Glomerular endothelial cell (primary cell): ENCODE results near the gene MRPS24. TPM values are rescaled to one million over a fixed set of nuclear protein-coding genes. Genes with fewer than 3 reads are reported as not detected.
"Not testable (repeated sequence)": the region's sequence is repeated elsewhere in the genome, so short reads cannot be mapped to it uniquely, and the experiment has no call there.

ENCODE experiments used
- DNase-seq: peaks from one replicate; pipeline ENCODE4 v3.0.0-alpha.2; 2011; ENCODE audit warnings: low read depth, low spot score; ENCODE audit errors: extremely low read depth
- total RNA-seq: library from RNA; depleted of rRNA; stranded (reverse); fragments of >200 nt; gene quantifications from 2 replicates; pipeline ENCODE4 v1.2.3, GENCODE V29; 2015

Gene MRPS24
- total RNA-seq, 1 donor from 2014 or later = 66.8 TPM

GRCh38 chr7:43843296-43843695 is 26.0 kb downstream of the MRPS24 start:
- DNase-seq = no peak

- no peak for DNase-seq
Measured at GRCh38 chr7:43838201-43838658, 31.1 kb downstream of the MRPS24 start.

DNA sequence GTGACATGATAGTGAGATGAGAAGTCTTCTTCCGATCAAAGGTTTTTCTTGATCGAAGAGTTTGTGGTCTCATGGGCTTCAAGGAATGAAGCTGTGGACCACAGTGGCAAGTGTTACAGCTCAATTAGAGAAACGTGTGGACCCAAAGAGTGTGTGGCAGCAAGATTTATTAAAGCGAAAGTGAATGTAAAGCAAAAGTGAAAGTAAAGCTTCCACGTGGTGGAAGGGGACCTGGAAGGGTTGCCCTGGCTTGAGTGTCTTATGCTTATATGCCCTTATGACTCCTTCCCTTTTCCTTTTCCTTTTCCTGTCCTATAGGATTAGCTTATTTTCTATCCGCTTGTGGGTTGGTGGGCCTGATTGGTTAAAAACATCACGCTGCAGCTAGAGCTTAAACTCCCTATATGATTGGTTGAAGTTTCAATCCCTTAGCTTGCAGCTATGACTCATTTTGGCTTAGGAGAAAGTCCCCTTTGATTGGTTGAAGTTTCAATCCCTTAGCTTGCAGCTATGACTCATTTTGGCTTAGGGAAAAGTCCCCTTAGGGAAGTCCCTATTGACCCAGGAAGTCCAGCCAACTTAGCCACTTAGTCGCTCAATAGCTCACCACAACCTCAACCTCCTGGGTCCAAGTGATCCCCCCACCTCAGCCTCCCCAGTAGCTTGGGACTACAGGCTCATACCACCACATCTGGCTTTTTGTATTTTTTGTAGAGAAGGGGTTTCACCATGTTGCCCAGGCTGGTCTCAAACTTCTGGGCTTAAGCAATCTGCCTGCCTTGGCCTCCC is 34.7 kb downstream of the MRPS24 start:
- DNase-seq = no peak

- DNase-seq = not testable (repeated sequence)
Measured at GRCh38 chr7:43830917-43831316, 38.4 kb downstream of the MRPS24 start.

DNA sequence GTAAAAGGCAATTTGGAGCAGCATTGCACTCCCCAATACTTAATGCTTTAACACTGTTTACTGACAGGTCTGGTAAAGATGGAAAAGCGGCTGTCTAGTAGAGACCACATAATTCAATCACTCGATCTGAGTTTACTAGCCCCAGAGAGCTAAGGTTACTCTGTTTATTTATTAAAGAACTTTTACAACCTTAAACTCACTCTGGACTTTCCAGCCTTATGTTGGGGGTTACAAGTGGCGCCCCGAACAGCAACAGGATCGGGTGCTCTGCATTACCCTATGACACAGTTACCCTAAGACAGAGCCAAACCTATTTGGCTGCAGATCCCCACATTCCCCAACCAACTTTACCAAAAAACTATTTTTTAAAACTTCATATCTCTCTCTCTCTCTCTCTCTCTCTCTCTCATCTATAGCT is 43.9 kb downstream of the MRPS24 start:
- DNase-seq = no peak

DNA sequence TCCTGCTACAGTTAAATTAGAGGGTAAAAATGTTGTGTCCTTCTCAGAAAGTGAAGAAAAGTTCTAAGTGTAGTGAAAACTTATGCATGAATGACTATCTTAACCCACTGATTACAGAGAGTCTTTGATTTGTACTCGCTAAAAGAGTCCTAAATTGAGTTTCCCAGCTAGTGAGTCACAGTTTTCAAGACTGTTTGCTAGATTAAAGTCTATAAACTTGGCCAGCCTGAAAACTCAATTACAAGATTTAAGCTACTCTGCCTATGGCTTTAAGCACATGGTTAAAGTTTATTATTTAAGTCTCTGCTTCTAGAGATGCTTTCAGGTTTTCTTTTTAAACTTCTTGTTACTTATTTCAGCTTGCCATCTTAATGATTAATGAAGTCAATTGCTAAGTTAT is 44.4 kb downstream of the MRPS24 start:
- DNase-seq = no peak

DNA sequence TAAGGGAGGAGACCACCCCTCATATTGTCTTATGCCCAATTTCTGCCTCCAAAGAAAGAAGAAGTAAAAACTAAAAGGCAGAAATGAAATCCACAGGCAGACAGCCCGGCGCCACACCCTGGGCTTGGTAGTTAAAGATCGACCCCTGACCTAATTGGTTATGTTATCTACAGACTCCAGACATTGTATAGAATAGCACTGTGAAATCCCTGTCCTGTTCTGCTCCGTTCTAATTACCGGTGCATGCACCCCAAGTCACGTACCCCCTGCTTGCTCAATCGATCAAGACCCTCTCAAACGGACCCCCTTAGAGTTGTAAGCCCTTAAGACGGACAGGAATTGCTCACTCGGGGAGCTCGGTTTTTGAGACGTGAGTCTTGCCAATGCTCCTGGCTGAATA is 44.8 kb downstream of the MRPS24 start:
- not testable (repeated sequence) for DNase-seq

- DNase-seq = no peak
Measured at GRCh38 chr7:43823941-43824340, 45.4 kb downstream of the MRPS24 start.

DNA sequence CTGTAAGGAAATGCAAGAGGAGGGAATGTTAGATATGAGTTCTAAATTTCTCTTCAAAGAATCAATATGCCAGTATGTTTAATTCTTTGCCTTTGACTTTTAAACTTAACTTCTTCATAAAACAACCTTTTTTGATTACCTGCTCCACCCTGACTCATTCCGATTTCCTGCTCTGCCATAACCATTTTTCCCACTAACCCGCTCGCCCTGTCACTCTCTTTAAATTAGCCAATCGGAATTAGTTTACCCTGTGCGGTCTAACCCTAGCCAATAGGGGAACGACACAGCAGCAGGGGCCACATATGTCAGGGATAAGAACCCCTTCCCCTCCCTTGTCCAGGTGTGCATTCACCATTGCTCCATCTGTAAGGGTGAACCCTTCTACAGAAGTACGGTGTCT is 45.9 kb downstream of the MRPS24 start:
- not testable (repeated sequence) for DNase-seq

Other genes starting within 250 kb of the MRPS24 start
- 33.8 and 40.1 TPM in 2 replicates for gene COA1, start 140.0 kb downstream of the MRPS24 start, total RNA-seq
- 39.3 and 54.2 TPM in 2 replicates for gene BLVRA, start 110.8 kb downstream of the MRPS24 start, total RNA-seq
- 17.4 and 21.2 TPM in 2 replicates for gene URGCP, start 37.1 kb upstream of the MRPS24 start, total RNA-seq
- gene UBE2D4, start 56.9 kb upstream of the MRPS24 start, total RNA-seq = 11.6 and 21.4 TPM in 2 replicates
- not detected in 2 replicates for gene SPDYE1, start 128.4 kb upstream of the MRPS24 start, total RNA-seq
- gene DBNL, start 175.2 kb upstream of the MRPS24 start, total RNA-seq = 140 and 182 TPM in 2 replicates
- gene PGAM2, start 196.1 kb upstream of the MRPS24 start, total RNA-seq = not detected in 2 replicates
- gene POLM, start 213.0 kb upstream of the MRPS24 start, total RNA-seq = 20.8 and 24.0 TPM in 2 replicates
- 12.1 and 40.8 TPM in 2 replicates for gene AEBP1, start 234.8 kb upstream of the MRPS24 start, total RNA-seq